H9 (cell line): ENCODE measurements around the gene C18orf63. TPM values are rescaled to one million over a fixed set of nuclear protein-coding genes. Genes with fewer than 3 reads are reported as not detected.

Experiments
- DNase-seq: peaks from one replicate; pipeline ENCODE4 v3.0.0-alpha.2; 2017
- H2AFZ ChIP-seq: one replicate; pipeline ENCODE4 v1.6.1; 2013; ENCODE audit warnings: mild to moderate bottlenecking, low read length, control low read depth, moderate library complexity
- H2AK5ac ChIP-seq: 2 replicates; pipeline ENCODE4 v1.6.1; 2013; ENCODE audit warnings: low read length, control low read depth, mixed read lengths; ENCODE audit not compliant: insufficient read length
- H2BK120ac ChIP-seq: one replicate; pipeline ENCODE4 v1.6.1; 2013; ENCODE audit warnings: low read depth, mild to moderate bottlenecking, low read length, control low read depth, inconsistent platforms; ENCODE audit not compliant: poor library complexity, severe bottlenecking
- H2BK12ac ChIP-seq: 2 replicates; pipeline ENCODE4 v1.6.1; 2013; ENCODE audit warnings: low read length, control low read depth, mixed read lengths, low read depth; ENCODE audit not compliant: insufficient read length
- H2BK15ac ChIP-seq: 2 replicates; pipeline ENCODE4 v1.6.1; 2013; ENCODE audit warnings: low read depth, low read length, control low read depth
- H2BK20ac ChIP-seq: one replicate; pipeline ENCODE4 v1.6.1; 2013; ENCODE audit warnings: low read depth, mild to moderate bottlenecking, low read length, control low read depth, inconsistent platforms; ENCODE audit not compliant: poor library complexity, severe bottlenecking
- H2BK5ac ChIP-seq: 2 replicates; pipeline ENCODE4 v1.6.1; 2013; ENCODE audit warnings: low read length, control low read depth, mixed read lengths; ENCODE audit not compliant: insufficient read length
- H3K14ac ChIP-seq: 2 replicates; pipeline ENCODE4 v1.6.1; 2013; ENCODE audit warnings: low read length, control low read depth; ENCODE audit not compliant: insufficient read depth
- H3K18ac ChIP-seq: 2 replicates; pipeline ENCODE4 v1.6.1; 2013; ENCODE audit warnings: low read depth, mild to moderate bottlenecking, mixed read lengths, low read length, control low read depth; ENCODE audit not compliant: insufficient read length
- H3K23ac ChIP-seq: 2 replicates; pipeline ENCODE4 v1.6.1; 2013; ENCODE audit warnings: low read length, control low read depth, mixed read lengths, low read depth; ENCODE audit not compliant: insufficient read length
- H3K23me2 ChIP-seq: 2 replicates; pipeline ENCODE4 v1.6.1; 2013; ENCODE audit warnings: low read depth, mild to moderate bottlenecking, mixed read lengths, low read length, control low read depth; ENCODE audit not compliant: insufficient read length, poor library complexity, severe bottlenecking
- H3K27ac ChIP-seq: 2 replicates; pipeline ENCODE4 v1.5.1; 2013; ENCODE audit warnings: low read length, control low read depth, mixed read lengths, low read depth; ENCODE audit not compliant: insufficient read length
- H3K27me3 ChIP-seq: 2 replicates; pipeline ENCODE4 v1.6.1; 2013; ENCODE audit warnings: low read length, control low read depth, inconsistent platforms; ENCODE audit not compliant: insufficient read depth
- H3K4ac ChIP-seq: 2 replicates; pipeline ENCODE4 v1.6.1; 2013; ENCODE audit warnings: low read depth, mild to moderate bottlenecking, control low read depth, inconsistent platforms, low read length, moderate library complexity
- H3K4me1 ChIP-seq: 2 replicates; pipeline ENCODE4 v1.6.1; 2013; ENCODE audit warnings: low read length, control low read depth, inconsistent platforms; ENCODE audit not compliant: insufficient read depth
- H3K4me2 ChIP-seq: 2 replicates; pipeline ENCODE4 v1.6.1; 2013; ENCODE audit warnings: low read length, control low read depth, mixed read lengths; ENCODE audit not compliant: insufficient read length, insufficient read depth
- H3K56ac ChIP-seq: 2 replicates; pipeline ENCODE4 v1.6.1; 2013; ENCODE audit warnings: low read depth, mild to moderate bottlenecking, mixed read lengths, low read length, control low read depth; ENCODE audit not compliant: insufficient read length
- H3K79me1 ChIP-seq: 2 replicates; pipeline ENCODE4 v1.6.1; 2013; ENCODE audit warnings: low read depth, mild to moderate bottlenecking, moderate library complexity, low read length, control low read depth, inconsistent platforms; ENCODE audit not compliant: insufficient read depth, poor library complexity, severe bottlenecking
- H3K79me2 ChIP-seq: 2 replicates; pipeline ENCODE4 v1.6.1; 2013; ENCODE audit warnings: low read length, control low read depth, inconsistent platforms; ENCODE audit not compliant: insufficient read depth
- H3K9ac ChIP-seq: 2 replicates; pipeline ENCODE4 v1.6.1; 2013; ENCODE audit warnings: low read length, control low read depth, mixed read lengths; ENCODE audit not compliant: insufficient read length; ENCODE audit errors: extremely low read depth
- H3K9me3 ChIP-seq: one replicate; pipeline ENCODE4 v1.6.1; 2013; ENCODE audit warnings: low read depth, low read length, inconsistent platforms; ENCODE audit not compliant: control insufficient read depth
- H3T11ph ChIP-seq: one replicate; pipeline ENCODE4 v1.6.1; 2013; ENCODE audit warnings: mild to moderate bottlenecking, low read length, control low read depth, inconsistent platforms
- H4K20me1 ChIP-seq: one replicate; pipeline ENCODE4 v1.6.1; 2013; ENCODE audit not compliant: control insufficient read depth, insufficient read length, insufficient read depth
- H4K5ac ChIP-seq: 2 replicates; pipeline ENCODE4 v1.6.1; 2013; ENCODE audit warnings: low read depth, mild to moderate bottlenecking, mixed read lengths, low read length, control low read depth; ENCODE audit not compliant: insufficient read length
- H4K8ac ChIP-seq: replicated peaks from 2 replicates; pipeline ENCODE4 v1.6.1; 2013; ENCODE audit warnings: low read length, control low read depth, mixed read lengths, low read depth; ENCODE audit not compliant: insufficient read length
- H4K91ac ChIP-seq: 2 replicates; pipeline ENCODE4 v1.6.1; 2013; ENCODE audit warnings: low read depth, mild to moderate bottlenecking, moderate library complexity, mixed read lengths, low read length, control low read depth; ENCODE audit not compliant: insufficient read length
- H3K27ac Mint-ChIP-seq, 3 experiments: 2 replicates in 2 of 3; 3 replicates in 1 of 3; pipeline ENCODE4 v1.8.0; 2020 to 2021; ENCODE audit warnings: mixed read lengths in 3 of 3, mild to moderate bottlenecking in 1 of 3, moderate library complexity in 1 of 3
- H3K27me3 Mint-ChIP-seq: 2 replicates; pipeline ENCODE4 v1.8.0; 2021; ENCODE audit warnings: low read depth, mild to moderate bottlenecking, moderate library complexity, mixed read lengths
- H3K36me3 Mint-ChIP-seq, 3 experiments: 2 replicates in 2 of 3; 3 replicates in 1 of 3; pipeline ENCODE4 v1.8.0; 2020 to 2021; ENCODE audit warnings: low read depth in 3 of 3, mixed read lengths in 3 of 3; ENCODE audit not compliant: insufficient read depth in 1 of 3
- H3K4me1 Mint-ChIP-seq, 2 experiments: 2 replicates each; pipeline ENCODE4 v1.8.0; 2020; ENCODE audit warnings: mixed read lengths in 2 of 2
- H3K4me3 Mint-ChIP-seq, 2 experiments: 2 replicates in 1 of 2; 3 replicates in 1 of 2; pipeline ENCODE4 v1.8.0; 2020 to 2021; ENCODE audit warnings: mild to moderate bottlenecking in 2 of 2, mixed read lengths in 2 of 2, moderate library complexity in 1 of 2
- H3K9me3 Mint-ChIP-seq, 2 experiments: 2 replicates in 1 of 2; 3 replicates in 1 of 2; pipeline ENCODE4 v1.8.0; 2020; ENCODE audit warnings: mild to moderate bottlenecking in 2 of 2, mixed read lengths in 2 of 2, moderate library complexity in 1 of 2
- CTCF ChIP-seq: fragments of 200-600 bp; sonication (generic); conservative IDR thresholded peaks from 3 replicates; pipeline ENCODE4 v1.8.0; 2021; ENCODE audit warnings: antibody characterized with exemption, mild to moderate bottlenecking
- WGBS: extraction: QIAGEN DNeasy Blood & Tissue Kit; methylation state at CpG from one replicate; pipeline ENCODE4 v1.1.7; 2013; ENCODE audit warnings: missing lambda C conversion rate, low lambda C conversion rate, mixed read lengths; ENCODE audit not compliant: insufficient read length; ENCODE audit errors: extremely low coverage; 5-methylcytosine and 5-hydroxymethylcytosine counted together
- total RNA-seq: library from RNA; stranded (reverse); gene quantifications from 2 replicates; pipeline ENCODE4 v1.2.1, GENCODE V29; 2021

C18orf63 gene
- total RNA-seq, 1 experiment from 2014 or later: not detected

DNA sequence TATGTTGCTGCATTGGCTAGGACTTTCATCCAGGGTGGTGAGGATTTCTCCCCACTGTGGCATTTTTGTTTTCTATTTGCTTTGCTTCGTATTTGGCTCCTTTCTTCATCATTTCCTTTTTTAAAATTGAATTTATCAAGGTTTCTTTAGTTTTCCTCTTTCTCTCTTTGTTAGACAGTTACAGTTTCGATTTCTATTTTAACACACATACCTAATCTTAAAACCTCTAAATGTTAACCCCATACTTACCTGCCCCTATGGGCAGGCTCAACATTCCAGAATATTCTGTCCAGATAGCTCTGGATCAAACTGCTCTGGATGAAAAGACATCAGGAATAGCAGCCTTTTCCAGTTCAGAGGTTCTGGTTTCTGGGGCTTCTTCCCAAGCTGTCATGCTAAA, 92.2 kb downstream of the C18orf63 start:
- H3K4me1 ChIP-seq: no peaks in the 10 kb centered on the region; the same call in 1 of the 2 replicates
- H3T11ph ChIP-seq: no peak overlapping the region
- H3K27me3 ChIP-seq: no peaks in the 10 kb centered on the region
- no peaks in the 10 kb centered on the region for H4K20me1 ChIP-seq
- H3K27ac ChIP-seq: no peak overlapping the region
- H3K79me1 ChIP-seq: no peaks in the 10 kb centered on the region
- Mint-ChIP-seq H3K36me3 (no peaks in the 10 kb centered on the region; a peak in 1 of 7 replicates), H3K9me3 (no peaks in the 10 kb centered on the region), H3K27ac (no peak overlapping the region), H3K4me1 (peaks cover 10% of the 10 kb centered on the region in 2 experiments), H3K4me3 (no peak overlapping the region), H3K27me3 (peaks cover 2% of the 10 kb centered on the region; the same call in 1 of the 2 replicates)
- H2BK5ac ChIP-seq: no peak overlapping the region
- H2BK15ac ChIP-seq: no peak overlapping the region
- no peak overlapping the region for H3K4me2 ChIP-seq
- no peak for TF ChIP-seq CTCF
- H3K14ac ChIP-seq: no peak overlapping the region
- no peak overlapping the region for H3K56ac ChIP-seq
- no peak for DNase-seq
- no peaks in the 10 kb centered on the region for H3K79me2 ChIP-seq
- H3K9ac ChIP-seq: no peak overlapping the region
- no peak overlapping the region for H2BK120ac ChIP-seq
- H4K8ac ChIP-seq: no peak overlapping the region
- no peak overlapping the region for H2BK12ac ChIP-seq
- H4K5ac ChIP-seq: no peak overlapping the region
- no peak overlapping the region for H3K18ac ChIP-seq
- no peak overlapping the region for H3K23ac ChIP-seq
- no peak overlapping the region for H2BK20ac ChIP-seq
- H3K4ac ChIP-seq: no peak overlapping the region
- no peak overlapping the region for H2AK5ac ChIP-seq
- WGBS: 100% methylated on average over 1 of the region's 2 CpGs
- H2AFZ ChIP-seq: no peak overlapping the region
- H4K91ac ChIP-seq: no peak overlapping the region
- no peaks in the 10 kb centered on the region for H3K23me2 ChIP-seq
- H3K9me3 ChIP-seq: no peaks in the 10 kb centered on the region

Other genes with a start within 250 kb of the C18orf63 start
- 0.39 and 0.48 TPM in 2 replicates for gene FBXO15, start 168.0 kb upstream of the C18orf63 start, total RNA-seq
- gene TIMM21, start 167.3 kb upstream of the C18orf63 start, total RNA-seq: 46.0 and 51.0 TPM in 2 replicates
- gene CYB5A, start 23.9 kb upstream of the C18orf63 start, total RNA-seq: 87.9 and 93.2 TPM in 2 replicates
- not detected in 2 replicates for gene DIPK1C, start 141.5 kb downstream of the C18orf63 start, total RNA-seq
- gene CNDP2, start 180.5 kb downstream of the C18orf63 start, total RNA-seq: 212 and 214 TPM in 2 replicates
- gene CNDP1, start 218.7 kb downstream of the C18orf63 start, total RNA-seq: 0.29 TPM in 1 of 2 replicates, not detected in the other